ENCODE measurements around the gene HOXA10. TPM values are rescaled to one million over a fixed set of nuclear protein-coding genes. Genes with fewer than 3 reads are reported as not detected.
A peak's percentile ranks its signal among the peaks of the same experiment; 100 is the strongest.

The HOXA10 gene
- total RNA-seq, 1 experiment from 2014 or later = not detected

DNA sequence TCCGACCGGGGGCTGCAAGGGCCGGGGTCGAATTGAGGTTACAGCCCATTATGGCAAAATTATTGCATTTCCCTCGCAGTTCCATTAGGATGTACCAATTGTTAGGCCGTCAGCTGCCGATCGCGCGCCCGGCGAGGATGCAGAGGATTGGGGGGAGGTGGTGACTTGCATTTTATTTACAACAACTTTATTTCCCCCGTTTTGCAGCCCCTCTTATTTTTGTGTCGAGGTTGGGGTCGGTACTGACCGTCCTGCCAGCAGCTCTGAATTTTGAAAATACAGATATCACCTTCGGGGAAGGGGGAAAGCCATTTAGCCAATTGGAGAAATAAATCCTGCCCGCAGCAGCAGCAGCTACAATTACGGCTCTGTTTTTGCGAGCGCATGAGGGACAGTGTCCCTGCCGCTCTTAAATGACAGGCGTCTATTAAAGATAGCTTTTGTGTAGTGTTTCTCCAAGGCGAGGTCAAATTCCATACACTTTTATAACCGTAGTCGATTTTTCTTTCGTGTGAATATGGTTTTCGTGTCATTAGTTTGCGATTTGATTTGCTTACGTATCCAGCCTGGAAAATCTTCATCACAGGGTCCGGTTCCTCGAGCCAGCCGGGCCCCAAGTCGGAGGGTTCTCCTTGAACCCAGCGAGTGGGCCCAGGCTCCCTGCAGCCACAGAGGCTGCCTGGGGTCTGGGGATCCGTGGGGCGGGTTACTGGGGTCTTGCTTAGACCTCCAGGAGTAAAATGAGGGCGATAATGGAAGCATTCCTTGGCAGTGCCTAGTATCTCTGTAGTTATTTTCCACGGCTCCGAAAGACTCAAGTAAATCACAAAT, 30.0 kb downstream of the HOXA10 start:
- no CpG with 5 or more reads among the region's 40 CpGs for WGBS (ENCODE audit: extremely low coverage, insufficient read length, low lambda C conversion rate)
- Histone ChIP-seq H3K4me2 (ENCODE audit: insufficient read depth, insufficient read length, low read length) (peak overlapping the region; percentile 65), H4K91ac (ENCODE audit: insufficient read length, low read depth, low read length) (no peak overlapping the region), H3K4me1 (ENCODE audit: insufficient read depth, low read length) (no peaks in the 10 kb centered on the region), H3K9ac (ENCODE audit: extremely low read depth, insufficient read length, low read length) (no peak overlapping the region), H2BK15ac (ENCODE audit: low read depth, low read length) (no peak overlapping the region), H3K79me2 (ENCODE audit: insufficient read depth, low read length) (no peaks in the 10 kb centered on the region), H3T11ph (ENCODE audit: low read length) (no peak overlapping the region), H3K23me2 (ENCODE audit: insufficient read length, low read depth, low read length, poor library complexity, severe bottlenecking) (peaks cover 14% of the 10 kb centered on the region), H3K56ac (ENCODE audit: insufficient read length, low read depth, low read length) (no peak overlapping the region), H3K79me1 (ENCODE audit: insufficient read depth, low read depth, low read length, poor library complexity, severe bottlenecking) (no peaks in the 10 kb centered on the region), H4K20me1 (ENCODE audit: control insufficient read depth, insufficient read depth, insufficient read length) (no peaks in the 10 kb centered on the region), H4K8ac (replicated peaks; ENCODE audit: insufficient read length, low read depth, low read length) (no peak overlapping the region), H3K23ac (ENCODE audit: insufficient read length, low read depth, low read length) (no peak overlapping the region), H2BK120ac (ENCODE audit: low read depth, low read length, poor library complexity, severe bottlenecking) (no peak overlapping the region), H3K27me3 (ENCODE audit: insufficient read depth, low read length) (peaks cover 97% of the 10 kb centered on the region), H2BK5ac (ENCODE audit: insufficient read length, low read length) (no peak overlapping the region), H3K18ac (ENCODE audit: insufficient read length, low read depth, low read length) (no peak overlapping the region), H2BK20ac (ENCODE audit: low read depth, low read length, poor library complexity, severe bottlenecking) (no peak overlapping the region), H3K27ac (ENCODE audit: insufficient read length, low read depth, low read length) (no peak overlapping the region), H3K4ac (ENCODE audit: low read depth, low read length) (no peak overlapping the region), H2BK12ac (ENCODE audit: insufficient read length, low read depth, low read length) (no peak overlapping the region), H3K9me3 (ENCODE audit: control insufficient read depth, low read depth, low read length) (no peaks in the 10 kb centered on the region), H2AK5ac (ENCODE audit: insufficient read length, low read length) (no peak overlapping the region), H2AFZ (ENCODE audit: low read length) (no peak overlapping the region), H3K14ac (ENCODE audit: insufficient read depth, low read length) (no peak overlapping the region), H4K5ac (ENCODE audit: insufficient read length, low read depth, low read length) (no peak overlapping the region)
- Mint-ChIP-seq H3K36me3 (ENCODE audit: insufficient read depth in 1 of 3, low read depth in 3 of 3) (no peaks in the 10 kb centered on the region; a peak in 3 of 7 replicates), H3K4me1 (peaks cover 5 to 25% of the 10 kb centered on the region in 2 experiments), H3K27me3 (ENCODE audit: low read depth) (peaks cover 100% of the 10 kb centered on the region), H3K9me3 (peaks cover 16 to 28% of the 10 kb centered on the region in 2 experiments), H3K4me3 (no peak overlapping the region; a peak in 1 of 5 replicates), H3K27ac (no peak overlapping the region)
- TF ChIP-seq, protein P1, sequence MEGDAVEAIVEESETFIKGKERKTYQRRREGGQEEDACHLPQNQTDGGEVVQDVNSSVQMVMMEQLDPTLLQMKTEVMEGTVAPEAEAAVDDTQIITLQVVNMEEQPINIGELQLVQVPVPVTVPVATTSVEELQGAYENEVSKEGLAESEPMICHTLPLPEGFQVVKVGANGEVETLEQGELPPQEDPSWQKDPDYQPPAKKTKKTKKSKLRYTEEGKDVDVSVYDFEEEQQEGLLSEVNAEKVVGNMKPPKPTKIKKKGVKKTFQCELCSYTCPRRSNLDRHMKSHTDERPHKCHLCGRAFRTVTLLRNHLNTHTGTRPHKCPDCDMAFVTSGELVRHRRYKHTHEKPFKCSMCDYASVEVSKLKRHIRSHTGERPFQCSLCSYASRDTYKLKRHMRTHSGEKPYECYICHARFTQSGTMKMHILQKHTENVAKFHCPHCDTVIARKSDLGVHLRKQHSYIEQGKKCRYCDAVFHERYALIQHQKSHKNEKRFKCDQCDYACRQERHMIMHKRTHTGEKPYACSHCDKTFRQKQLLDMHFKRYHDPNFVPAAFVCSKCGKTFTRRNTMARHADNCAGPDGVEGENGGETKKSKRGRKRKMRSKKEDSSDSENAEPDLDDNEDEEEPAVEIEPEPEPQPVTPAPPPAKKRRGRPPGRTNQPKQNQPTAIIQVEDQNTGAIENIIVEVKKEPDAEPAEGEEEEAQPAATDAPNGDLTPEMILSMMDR (conservative IDR thresholded peaks at IDR 0.05) = no peak
- no peak for DNase-seq
